GM18951 (cell line): Measurements from ENCODE around the gene SMYD3.

Experiments
- POLR2A ChIP-seq: IDR thresholded peaks from 4 replicates; pipeline ENCODE4 v1.6.1; 2011; ENCODE audit warnings: mild to moderate bottlenecking; ENCODE audit not compliant: insufficient read length, insufficient read depth; ENCODE audit errors: extremely low read depth
- in situ Hi-C: fragments of 300-500 bp; cut with MboI; formaldehyde crosslinking; loops from one replicate; pipeline ENCODE4 v1.12.0; 2022; ENCODE audit warnings: low sequenced_read_pairs, mixed read lengths, inconsistent platforms; ENCODE audit not compliant: unreplicated experiment

The SMYD3 gene

GRCh38 chr1:246510147-246511030 is 3.3 kb upstream of the SMYD3 start:
- TF ChIP-seq POLR2A = no peak
- in situ Hi-C loops = no loop called here

DNA sequence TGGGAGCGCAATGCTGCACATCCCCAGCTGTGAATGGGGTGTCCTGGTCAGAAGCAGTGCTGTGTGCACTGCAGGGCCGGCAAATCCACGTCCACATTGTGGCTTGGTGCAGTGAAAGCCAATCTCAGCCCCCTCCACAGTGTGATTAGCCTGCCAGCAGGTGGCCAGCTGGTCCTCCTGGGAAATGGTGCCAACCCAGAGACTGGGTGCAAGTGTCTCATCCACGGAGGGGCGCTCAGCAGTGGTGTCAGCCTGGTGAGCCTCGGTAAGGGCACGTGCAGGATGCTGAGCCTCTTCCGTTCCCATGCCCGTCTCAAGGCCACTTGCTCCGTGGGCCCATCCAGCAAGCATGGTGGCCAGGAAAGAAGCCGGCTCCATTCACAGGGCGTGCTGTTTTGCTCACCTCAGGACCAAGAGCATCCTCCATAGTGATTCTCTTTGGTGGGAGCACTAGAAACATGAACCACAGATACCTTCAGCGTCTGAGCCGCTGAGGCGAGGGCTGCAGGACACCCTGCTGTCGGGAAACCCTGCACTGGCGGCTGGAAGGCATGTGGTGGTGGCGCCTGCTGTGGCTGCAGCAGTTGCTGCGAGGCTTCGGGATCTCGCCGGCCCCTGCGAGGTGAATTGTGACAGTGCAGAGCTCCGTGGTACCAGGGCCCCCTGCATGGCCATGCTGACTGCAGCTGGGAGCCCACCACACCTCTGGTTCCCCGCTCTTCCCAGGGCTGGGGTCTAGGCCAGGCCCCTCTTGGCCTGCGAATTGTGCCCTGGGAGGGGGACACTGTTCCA is 2.0 kb upstream of the SMYD3 start:
- in situ Hi-C loops = no loop called here
- no peak for TF ChIP-seq POLR2A

DNA sequence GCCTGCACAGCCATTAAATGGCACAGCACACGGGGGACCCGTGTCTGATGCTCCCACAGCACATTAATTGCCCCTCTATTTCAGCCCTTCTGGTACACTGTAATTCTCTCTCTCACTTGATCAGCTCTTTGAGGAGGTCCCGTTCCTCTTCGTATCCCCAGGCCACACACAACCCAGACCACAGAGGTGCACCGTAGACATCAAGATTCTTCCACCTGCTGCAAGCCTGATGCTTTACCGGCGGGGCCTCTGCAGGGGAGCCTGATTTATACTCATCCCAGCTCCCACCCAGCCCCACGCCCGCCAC is 759 bp downstream of the SMYD3 start:
- no peak for TF ChIP-seq POLR2A

GRCh38 chr1:246503341-246503740 is 3.7 kb downstream of the SMYD3 start:
- in situ Hi-C loops = no loop called here

More for the DNA sequence above, 759 bp downstream of the SMYD3 start:
- in situ Hi-C loops = no loop called here

DNA sequence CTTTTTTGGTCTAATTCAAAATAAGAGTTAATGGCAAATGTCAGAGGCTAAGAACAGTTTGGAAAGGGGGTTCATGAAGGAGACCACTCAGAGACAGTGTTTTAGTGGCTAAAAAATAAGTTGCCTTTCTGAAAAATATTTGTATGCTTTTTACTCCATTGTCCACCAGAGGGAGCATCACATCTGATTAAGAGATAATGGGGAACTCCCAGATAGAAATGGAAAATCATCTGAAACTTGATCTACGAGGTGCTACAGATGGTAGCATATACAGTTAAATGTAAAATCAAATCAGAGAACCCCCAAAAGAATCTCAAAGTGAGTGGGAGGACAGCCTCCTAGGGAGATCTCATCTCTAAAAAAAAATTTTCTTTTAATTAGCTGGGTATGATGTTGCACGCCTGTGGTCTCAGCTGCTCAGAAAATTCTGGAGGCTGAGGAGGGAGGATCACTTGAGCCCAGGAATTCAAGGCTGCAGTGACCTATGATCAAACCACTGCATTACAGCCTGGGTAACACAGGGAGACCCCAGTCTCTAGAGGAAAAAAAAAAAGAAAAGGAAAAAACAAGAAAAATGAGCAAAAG is 9.7 kb downstream of the SMYD3 start:
- no peak for TF ChIP-seq POLR2A
- in situ Hi-C loops = loop anchor here (10.0 kb wide), 1 partner anchor 207 kb away; no protein-coding TSS in a partner anchor

More at GRCh38 chr1:246503341-246503740, 3.7 kb downstream of the SMYD3 start:
- TF ChIP-seq POLR2A = no peak

- TF ChIP-seq POLR2A = no peak
- in situ Hi-C loops = loop anchor here (10.0 kb wide), 1 partner anchor 212 kb away; no protein-coding TSS in a partner anchor
Measured at GRCh38 chr1:246492611-246493245, 14.4 kb downstream of the SMYD3 start.

DNA sequence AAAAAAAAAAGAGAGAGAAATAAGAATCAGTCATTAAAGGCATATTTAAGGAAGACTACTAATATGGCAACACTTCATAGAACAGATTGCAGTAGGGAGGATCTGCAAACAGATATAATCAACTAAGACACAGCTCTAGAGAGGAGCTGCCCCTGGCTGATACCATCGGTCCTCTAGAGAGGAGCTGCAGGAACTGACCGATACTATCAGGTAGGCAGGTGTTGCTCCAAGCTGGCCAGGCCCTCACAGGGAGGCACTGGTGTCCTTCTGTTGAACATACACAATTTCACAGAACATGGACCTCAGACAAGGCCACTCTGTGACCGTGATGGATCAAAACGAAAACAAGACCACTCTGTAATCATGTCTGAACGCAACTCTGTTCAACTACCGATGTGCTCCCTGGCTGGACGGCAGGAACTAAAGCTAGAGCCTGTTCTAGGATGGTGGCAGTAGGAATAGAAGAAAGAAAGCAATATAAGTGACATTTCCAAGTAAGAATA is 15.5 kb downstream of the SMYD3 start:
- TF ChIP-seq POLR2A = no peak
- in situ Hi-C loops = loop anchor here (10.0 kb wide), 1 partner anchor 213 kb away; no protein-coding TSS in a partner anchor

DNA sequence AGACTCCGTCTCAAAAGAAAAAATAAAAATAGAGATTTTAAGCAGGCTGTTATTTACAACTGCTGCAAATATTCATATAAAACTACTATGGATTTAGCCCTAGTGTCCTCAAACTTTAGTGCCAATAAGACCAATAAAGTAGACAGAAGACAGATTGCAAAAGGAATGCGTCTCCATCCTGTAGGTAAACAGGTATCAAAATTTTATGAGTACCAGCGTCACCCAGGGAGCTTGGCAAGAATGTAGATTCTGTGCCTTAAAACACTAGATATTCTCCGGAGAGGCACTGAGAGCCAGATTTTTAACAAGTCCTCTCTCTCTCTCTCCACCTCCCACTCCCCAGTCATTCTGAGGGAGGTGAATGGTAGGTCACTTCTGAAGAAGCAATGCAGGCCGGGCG is 18.4 kb downstream of the SMYD3 start:
- TF ChIP-seq POLR2A = no peak
- in situ Hi-C loops = loop anchor here (10.0 kb wide), 1 partner anchor 266 kb away; no protein-coding TSS in a partner anchor

DNA sequence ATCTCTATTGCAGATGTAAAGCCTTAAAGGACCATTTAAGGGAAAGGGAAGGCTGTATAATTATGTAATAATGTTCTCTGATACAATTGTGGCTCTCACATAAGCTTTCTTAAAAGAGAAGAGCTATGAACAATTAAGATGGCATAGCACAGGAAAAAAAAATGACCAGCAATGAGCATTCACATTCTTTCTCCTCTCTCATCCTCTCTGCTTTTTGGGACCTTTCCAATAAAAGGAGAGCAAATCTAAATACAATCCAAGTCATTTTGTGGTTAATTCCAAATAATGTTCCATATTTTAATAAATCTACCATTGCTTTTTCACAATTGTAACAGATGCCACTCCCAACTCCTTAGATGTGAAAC is 23.5 kb downstream of the SMYD3 start:
- in situ Hi-C loops = loop anchor here (10.0 kb wide), 1 partner anchor 271 kb away; no protein-coding TSS in a partner anchor
- TF ChIP-seq POLR2A = no peak

- in situ Hi-C loops = loop anchor here (10.0 kb wide), 1 partner anchor 272 kb away; no protein-coding TSS in a partner anchor
- no peak for TF ChIP-seq POLR2A
Measured at GRCh38 chr1:246482805-246483568, 24.1 kb downstream of the SMYD3 start.

DNA sequence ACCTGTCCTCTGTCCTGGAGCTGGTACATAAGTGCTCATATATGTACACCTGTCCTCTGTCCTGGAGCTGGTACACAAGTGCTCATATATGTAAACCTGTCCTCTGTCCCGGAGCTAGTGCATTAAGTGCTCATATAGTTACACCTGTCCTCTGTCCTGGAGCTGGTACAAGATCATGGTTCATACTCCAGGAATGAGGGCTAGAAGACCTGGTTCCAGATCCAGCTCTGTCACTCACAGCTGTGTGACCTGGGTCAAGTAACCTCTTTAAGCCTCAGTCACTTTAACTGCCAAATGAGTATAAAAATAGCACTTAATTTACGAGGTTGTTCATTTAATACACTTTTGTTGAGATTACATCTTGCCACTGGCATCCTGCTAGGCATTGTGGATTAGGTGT is 28.0 kb downstream of the SMYD3 start:
- no peak for TF ChIP-seq POLR2A
- in situ Hi-C loops = no loop called here

DNA sequence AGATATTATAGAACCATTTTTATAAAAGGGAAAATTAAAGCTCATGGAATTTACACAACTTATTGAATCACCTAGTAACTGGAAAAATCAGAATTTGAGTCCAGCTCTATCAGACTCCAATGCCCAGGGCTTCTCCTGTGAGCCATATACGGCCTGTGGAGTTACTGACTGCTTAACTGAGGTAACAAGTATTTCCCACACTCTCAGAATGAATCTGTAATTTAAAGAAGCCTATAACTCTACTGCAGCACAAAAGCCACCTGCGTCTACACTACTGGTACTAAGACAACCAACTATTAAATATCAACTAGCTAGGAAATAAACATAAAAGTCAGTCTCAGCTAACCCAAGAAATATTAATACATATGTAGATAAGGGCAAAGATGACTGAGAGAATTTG is 29.4 kb downstream of the SMYD3 start:
- in situ Hi-C loops = no loop called here
- no peak for TF ChIP-seq POLR2A
